Measurements from ENCODE around the gene MAPKAP1.

MAPKAP1 gene

DNA sequence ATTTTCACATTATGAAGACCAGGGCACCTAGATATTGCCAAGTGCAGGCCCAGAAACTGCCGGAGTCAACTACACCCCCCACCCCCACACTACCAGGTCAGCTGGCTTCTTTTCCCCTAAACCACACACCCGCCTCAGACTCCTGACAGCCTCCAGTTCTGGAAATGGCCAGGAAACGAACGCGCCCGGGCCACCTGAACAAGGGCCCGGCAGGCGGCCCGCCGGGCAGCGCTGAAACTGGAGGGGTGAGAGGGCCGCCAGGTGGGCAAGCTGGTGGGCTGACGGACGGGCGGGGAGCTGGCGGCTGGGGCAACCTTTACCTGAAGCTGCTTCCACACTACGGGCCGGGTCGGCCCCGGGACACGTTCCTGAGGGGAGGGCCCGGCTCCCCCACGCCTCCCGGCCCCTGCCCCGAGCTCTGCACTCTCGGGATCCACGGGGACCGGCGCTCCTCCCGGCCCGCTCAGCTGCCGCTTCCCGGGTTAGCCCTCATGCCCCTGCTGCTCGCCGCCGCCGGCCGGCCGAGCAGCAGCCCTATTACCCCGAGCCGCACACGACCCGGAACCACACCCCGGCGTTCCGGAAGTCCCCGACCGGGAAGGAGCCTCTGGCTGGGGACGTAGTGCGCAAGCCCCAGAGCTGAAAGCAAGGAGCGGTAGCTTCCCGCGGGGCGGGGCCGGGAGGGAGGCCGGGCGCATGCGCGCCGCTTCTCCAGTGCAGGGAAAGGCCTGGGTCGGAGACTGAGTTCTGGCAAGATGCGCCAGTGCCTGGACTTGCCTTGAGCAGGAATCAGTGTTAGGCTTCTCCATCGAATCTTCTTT is at the start of gene MAPKAP1:
TSS of gene MAPKAP1 (minus strand) at position 558 of the 821 bp plus-strand sequence. CDS start 34,634 bp downstream, outside the sequence.
- DNase-seq (ENCODE audit: low read depth in 2 of 2), result peak; percentile 87 to 91

DNA sequence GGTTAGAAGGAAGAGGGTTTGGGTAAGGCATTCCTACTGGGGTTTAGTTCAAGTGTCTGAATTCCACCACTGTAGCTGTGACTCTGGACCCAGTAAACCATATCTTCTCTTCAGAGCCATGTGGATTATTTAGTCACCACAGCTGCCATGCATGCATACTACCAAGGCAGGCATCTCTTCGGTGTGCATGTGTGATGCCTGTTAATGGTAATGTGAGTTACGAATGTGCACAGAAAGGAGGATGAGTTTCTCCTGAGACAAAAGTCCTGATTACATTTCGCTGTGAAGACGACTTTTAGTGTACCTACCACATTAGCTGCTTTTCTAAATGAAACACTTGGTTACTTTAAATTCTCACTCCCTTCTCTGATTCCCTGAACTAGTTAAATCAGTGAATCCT is 49.5 kb upstream of the MAPKAP1 start:
- no peak for DNase-seq (ENCODE audit: low read depth in 2 of 2)

DNA sequence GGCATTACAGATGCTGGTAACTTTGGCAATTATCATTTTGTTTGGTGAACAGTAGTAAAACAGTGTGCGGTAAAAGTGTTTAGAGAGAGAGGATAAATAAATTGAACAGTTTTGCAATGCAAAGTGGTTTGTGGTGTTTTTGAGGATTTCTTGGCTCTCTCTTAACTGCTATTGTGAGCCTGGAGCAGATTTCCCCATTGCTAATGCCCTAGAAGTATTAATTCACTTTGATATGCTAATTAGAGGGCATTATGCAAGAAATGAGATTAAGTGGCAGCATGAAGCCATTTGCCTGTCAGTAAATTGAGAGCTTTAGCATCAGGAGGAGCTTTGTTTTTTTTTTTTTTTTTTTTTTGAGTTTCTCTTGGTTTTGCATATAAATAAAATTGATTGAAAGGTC is 48.3 kb upstream of the MAPKAP1 start:
- DNase-seq (ENCODE audit: low read depth in 2 of 2), result no peak

DNA sequence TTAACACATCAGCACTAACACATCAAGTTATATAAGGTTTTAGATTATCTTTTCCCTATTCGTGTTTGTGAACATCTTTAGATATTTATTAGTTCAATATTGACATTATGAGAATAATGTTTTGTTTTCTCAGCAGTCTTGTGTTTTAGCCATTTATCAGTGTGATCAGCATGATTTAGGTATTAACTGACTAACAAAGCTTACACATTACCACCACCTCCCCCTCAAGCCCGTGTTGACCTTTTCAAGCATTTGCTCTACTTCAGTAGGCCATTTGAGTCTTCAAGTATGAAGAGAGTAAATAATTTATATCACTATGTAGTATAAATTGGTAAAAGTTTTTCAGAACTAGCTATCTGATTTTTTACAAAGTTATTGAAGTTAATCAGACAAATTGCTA is 47.1 kb upstream of the MAPKAP1 start:
- DNase-seq (ENCODE audit: low read depth in 2 of 2), result no peak

DNA sequence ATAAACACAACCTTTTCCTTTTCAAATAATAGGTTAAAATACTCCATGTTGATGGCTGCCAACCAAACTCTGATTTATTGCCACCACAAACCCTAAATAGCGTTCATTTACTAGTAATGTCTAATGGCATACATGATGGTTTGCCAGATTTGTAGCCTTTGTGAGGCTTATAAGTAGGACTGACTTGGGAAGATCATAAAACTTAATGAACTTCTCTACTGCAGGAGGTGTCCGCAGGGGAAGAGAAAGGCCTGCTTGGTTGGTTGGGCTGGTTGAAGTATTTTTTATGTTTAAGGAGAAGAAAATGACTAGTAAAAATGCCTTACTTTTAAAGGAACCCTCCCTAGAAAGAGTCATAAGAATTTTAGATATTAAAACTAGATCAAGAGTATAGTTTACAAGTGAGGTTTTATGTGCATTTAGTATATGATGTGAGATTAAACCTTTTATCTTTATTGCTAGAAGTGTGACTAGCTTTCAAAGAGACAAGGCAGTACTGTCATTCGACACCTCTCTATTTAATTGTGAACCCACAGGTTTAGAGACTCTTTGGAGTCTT is 45.1 kb upstream of the MAPKAP1 start:
- no peak for DNase-seq (ENCODE audit: low read depth in 2 of 2)

DNA sequence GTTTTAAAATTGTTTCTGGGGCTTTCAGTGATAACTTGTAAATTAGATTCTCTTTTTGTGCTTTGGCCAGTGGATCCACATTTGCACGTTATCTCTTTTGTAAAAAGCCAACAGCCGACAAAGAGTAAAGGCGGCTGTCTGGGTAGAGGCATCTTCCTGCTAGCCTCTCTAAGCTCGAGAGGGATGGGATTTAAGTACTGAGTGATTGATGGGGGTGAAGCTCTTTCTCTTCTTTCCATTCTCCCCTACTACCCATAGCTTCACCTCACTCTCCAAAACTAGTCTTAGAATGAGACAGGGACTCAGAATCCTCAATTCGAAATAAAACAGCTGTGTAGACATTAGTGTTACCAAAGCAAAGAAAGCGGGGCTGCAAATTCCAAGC is 43.6 kb upstream of the MAPKAP1 start:
- DNase-seq (ENCODE audit: low read depth in 2 of 2), result no peak

DNA sequence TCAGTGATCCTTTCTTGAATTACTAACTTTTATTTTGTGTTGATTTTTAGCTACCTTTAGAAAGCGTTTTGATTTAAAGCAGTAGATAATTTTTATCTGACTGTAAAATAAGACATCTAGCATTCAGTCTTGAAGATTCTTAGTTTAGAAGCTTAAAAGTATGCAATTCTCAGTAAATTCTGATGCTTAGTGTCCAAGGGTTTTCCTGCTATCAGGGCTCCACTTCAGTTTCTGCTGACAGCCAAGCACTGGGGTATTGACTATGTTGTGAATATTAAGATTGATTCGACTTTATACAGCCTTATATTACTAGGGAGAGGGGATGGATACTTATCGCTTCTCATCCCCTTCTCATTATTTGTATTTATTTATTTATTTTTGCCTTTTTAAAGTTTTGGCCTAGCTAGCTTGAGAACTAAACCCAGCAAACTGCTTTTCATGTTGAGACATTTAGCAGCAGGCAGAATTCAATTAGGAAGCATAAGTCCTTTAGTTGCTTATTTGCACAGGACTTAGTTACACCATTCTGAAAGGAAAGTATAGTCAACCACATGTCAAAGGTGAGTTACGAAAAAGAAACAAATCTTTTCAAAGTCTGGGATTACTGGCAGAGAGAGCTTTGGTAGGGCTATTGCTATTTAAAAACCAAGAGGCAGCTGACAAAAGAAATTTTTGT is 43.1 kb upstream of the MAPKAP1 start:
- no peak for DNase-seq (ENCODE audit: low read depth in 2 of 2)

DNA sequence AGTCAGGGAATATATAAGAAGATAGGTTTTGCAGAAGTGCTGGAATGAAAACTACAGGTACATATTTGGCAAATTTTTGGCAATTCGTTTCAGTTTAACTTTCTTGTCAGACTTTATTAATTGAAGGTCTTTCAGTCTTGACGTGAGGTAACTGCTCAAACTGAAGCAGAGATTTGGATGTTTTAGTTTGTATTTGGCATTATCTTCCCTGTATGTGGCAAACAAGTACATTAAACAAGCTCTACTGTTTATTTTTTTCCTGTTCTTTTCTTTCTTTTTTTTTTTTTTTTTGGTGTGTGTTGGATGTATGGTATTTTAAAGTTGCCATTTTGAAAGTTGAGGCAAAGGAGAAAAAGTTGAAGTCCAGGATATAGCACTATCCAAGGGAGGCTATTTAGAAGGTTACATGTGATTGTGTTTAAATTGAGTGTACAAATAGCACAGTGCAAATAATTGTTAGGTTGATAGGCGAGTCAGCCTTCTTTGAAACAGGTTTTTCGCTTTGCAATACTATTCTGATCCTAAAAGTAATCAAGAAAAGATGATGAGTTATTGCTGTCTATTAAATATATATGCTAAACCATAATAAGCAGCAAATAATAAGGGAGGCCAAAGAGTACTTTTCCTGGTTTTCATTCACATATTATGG is 42.4 kb upstream of the MAPKAP1 start:
- no peak for DNase-seq (ENCODE audit: low read depth in 2 of 2)

DNA sequence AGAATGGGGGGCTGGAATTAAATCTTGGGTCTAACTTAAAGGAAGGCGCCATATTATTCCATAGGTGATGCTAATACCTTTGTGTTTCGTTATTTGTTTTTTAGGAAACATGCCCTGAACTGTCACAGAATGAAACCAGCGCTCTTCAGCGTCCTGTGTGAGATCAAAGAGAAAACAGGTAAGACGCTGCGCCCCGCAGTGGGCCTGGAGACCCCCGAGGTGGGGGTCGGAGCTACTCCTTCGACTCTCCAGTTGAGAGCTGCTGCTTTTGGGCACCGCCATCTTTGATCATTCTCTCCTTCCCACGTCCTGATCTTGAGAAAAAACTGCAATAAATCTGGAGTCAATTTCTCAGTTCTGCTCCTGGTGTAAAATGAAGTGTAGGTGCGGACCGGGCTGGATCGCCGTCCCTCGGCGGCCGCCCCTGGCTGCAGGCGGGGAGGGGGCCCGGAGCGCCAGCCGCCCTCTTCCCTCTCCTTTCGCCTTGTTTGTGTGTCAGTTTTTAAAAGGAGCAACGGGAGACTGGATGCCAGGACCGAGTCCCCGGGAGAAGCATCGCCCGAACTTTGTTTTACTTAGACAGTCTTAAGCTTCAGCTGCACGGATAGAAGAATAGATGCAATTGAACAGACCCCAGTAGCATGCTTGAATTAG is 41.6 kb upstream of the MAPKAP1 start:
- no peak for DNase-seq (ENCODE audit: low read depth in 2 of 2)

DNA sequence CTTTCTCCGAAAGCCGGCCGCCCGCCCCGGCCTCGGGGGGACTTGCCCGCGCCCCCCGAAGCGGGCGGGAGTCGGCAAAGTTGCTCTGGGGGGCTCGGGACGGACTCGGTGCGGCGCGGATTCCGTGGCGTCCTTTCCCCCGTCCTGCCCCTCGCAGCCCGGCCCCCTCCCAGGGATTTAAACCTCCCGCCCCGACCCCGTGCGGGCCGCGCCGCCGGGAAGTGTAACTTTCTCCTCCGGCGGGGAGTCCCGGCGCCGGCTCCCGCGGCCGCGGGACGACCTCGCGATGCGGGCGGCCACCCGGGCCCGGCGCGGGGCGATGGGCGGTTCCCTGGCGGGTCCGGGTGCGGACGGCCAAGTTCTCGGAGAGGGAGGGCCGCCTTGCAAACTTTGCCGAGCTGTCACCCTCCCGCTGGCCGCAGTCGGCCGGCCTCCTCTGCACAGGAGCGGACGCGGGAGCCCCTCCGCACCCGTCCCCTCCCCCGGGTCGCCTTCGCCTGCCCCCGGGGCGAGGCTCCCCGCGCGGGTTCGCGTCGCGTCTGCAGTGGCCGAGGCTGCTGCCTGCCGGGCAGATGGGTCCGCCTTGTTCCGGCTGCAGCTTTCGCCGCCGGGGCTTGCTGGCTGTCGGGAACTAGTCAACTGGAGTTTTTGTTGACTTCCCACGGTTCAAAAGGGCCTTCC is 40.9 kb upstream of the MAPKAP1 start:
- DNase-seq (ENCODE audit: low read depth in 2 of 2), result peak in 1 of 2 donors; percentile 2

DNA sequence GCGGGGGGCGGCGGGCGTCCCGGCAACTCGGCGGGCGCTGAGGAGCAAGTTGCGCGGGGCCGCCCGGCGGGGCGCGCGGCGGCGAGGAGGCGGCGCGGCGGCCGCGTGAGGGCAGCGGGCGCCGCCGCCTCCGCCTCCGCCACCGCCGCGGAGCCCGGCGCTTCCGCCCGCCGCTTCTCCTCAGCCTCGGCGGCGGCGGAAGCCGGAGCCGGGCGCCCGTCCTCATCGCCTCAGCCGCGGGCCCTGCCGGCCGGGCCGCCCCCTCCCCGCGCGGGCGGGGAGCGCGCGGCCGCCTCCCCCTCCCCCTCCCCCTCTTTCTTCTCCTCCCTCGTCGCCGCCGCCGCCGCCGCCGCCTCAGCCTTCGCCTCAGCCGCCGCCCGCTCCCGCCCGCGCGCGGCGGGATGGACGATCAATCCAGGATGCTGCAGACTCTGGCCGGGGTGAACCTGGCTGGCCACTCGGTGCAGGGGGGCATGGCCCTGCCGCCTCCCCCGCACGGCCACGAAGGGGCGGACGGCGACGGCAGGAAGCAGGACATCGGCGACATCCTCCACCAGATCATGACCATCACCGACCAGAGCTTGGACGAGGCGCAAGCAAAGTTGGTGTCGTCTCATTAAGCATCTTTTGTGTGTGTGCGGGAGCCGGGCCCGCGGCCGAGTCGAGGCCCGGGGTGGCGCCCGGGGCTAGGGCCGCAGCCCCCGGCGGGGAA is 40.2 kb upstream of the MAPKAP1 start, which contains the start of gene PBX3:
TSS of gene PBX3 (plus strand) at position 321 of the 712 bp plus-strand sequence.
- peak in 1 of 2 donors; percentile 9 for DNase-seq (ENCODE audit: low read depth in 2 of 2)

DNA sequence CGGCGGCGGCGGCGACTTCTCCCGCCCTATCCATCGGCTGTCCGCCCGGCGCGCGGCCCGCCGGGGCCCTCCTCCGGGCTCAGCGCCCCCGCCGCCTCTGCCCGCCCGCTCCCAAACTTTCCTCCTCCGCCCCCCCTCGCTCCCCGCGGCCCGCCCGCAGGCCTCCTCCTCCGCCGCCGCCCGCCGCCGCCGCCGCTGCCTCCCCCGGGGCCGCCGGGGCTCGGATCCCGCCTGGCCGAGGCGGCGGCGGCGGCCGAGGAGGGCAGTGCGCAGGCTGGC is 39.7 kb upstream of the MAPKAP1 start:
- DNase-seq (ENCODE audit: low read depth in 2 of 2), result no peak

DNA sequence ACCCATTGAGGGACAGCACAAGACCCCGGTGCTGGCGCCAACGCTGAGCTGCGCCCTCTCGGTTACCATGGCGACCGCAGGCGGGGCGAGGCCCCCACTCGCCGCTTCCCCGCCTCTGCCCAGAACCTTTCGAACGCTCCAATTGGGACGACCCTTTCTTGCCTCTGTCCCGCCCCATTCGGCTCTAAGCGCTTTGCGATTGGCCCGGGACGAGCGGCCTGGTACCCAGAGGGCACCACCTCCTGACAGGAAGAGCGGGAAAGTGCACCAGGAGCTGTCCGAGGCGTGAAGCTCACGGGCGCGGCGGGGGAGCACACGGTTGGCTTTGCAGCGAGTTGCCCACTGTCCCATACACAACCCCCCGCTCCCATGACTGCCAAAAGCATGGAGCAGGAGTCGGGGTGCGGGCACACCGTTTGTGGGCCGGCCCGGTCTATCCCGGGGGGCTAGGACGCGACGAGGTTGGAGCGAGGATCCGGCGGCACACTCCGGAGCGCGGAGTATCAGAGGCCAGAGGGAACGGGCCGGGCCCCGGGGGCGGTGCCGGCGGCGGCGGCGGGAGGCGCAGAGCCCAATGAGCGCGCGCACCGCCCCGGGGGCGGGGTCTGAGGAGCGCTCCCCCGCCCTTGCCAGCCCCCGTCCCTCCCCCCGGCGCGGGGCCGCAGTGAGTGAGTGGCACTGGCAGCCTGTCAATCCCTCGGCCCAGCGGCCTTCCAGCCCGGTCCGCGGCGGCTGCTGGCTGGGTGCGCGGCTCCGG is 39.2 kb upstream of the MAPKAP1 start:
- DNase-seq (ENCODE audit: low read depth in 2 of 2), result peak; percentile 80 to 88

DNA sequence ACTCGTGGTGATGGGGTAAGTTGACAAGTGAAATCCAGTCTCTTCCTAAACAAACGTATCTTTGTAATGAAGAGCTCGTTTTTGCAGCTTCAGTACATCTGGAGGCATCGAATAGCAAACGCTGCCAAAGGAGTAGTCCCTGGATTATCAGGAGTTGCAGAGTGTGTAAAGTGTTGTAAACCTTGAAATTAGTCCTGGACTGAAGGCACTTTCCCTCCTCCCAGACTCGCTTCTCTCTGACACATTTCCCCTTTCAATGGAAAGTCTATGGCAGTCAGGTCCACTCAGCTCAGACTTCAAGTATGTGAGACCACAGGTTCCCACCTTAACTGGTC is 38.6 kb upstream of the MAPKAP1 start:
- DNase-seq (ENCODE audit: low read depth in 2 of 2), result no peak

DNA sequence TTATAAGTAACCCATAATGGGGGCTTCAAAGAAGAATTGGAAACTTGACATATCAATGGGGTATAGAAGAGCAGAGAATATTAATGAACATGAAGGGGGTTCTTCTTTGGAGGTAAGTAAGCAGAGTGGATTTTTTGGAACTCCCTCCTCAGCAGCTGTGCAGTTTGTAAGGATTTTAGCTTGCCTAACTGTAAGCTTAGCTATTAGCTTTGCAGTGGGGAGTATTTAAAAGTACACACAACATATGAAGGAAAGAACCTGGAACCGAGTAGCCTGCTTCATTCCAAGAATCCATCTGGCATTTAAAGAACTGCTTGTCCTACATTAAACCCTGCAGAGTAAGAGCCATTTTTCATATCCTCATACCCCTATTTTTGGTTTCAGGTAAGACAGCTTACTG is 38.0 kb upstream of the MAPKAP1 start:
- no peak for DNase-seq (ENCODE audit: low read depth in 2 of 2)

DNA sequence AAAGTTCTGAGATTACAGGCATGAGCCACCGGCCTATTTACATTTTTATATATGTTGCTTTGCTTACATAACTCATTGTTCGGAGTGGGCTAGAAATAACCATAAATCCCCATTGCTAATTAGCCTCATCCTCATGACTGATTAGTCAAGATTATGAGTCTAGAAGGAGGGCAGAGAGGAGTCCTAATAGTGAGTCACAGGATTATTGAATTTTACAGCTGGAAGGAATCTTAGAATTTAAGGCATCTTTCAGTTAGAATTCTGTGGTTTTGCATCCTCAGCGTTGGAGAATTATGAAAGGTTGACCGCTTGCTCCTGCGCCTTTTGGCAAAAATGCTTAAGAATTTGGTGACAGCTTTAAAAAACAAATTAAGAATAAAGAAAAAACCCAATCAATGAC is 37.6 kb upstream of the MAPKAP1 start:
- no peak for DNase-seq (ENCODE audit: low read depth in 2 of 2)

DNA sequence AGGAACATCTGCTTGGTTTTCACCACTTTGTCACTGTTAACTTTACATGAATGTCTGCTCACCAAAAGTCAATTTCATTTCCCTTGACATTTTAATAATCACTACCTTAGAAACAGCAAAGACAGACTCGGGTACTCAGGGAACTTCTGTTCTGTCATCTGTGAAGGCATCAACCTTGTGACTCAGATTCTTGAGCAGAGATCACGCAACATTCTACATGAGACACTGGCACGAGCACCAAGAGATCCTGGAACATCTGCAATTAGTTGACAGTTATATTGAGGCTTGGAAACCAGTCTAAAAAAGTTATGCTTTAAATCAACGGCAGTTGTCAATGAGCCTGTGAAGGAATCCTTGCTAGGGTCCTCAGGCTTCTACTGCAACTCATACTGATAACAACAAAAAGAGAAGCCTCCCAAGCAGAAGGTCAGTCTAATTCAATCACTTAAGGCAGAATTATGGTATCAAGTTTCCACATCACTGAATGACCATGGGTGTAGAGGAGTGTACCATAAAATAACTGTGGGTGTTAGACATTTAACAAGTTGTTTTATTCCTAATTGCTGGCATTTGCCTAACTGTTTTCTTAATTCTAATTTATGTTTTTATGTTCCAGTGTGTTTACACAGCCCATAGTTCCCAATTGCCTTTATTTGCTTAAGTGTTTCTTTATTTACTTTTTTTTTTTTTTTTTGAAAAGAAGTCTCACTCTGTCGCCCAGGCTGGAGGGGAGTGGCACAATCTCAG is 36.8 kb upstream of the MAPKAP1 start:
- no peak for DNase-seq (ENCODE audit: low read depth in 2 of 2)

DNA sequence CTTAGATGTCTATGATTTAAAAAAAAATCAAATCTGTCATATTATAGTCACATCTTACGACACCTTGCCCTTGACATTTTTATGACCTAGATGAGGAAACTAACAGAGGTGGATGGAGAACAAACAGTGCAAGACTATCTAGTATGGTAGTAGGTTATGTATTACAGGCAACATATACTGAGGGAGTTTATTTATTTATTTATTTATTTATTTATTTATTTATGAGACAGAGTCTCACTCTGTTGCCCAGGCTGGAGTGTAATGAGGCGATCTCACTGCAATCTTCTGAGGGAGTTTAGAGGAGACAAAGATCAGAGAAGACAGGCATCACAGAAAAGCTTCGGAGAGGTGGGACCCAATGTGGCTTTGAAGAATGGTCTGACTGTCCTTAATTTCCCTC is 35.6 kb upstream of the MAPKAP1 start:
- DNase-seq (ENCODE audit: low read depth in 2 of 2), result no peak

DNA sequence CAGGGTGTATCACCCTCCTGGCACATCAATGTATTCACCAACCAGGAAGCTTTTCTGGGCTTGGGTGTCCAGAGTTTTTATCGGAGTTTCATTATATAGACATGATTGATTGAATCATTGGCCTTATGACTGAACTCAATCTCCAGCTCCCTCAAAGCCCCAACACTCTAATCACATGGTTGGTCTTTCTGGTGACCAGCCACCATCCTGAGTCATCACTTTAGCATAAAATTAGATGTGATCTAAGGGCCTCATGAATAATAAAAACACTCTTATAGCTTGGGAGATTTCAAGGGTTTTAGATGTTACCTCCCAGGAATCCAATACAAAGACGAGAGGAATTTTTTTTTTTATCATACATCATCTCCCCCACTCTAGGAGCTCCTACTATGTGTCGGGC is 32.4 kb upstream of the MAPKAP1 start:
- no peak for DNase-seq (ENCODE audit: low read depth in 2 of 2)

DNA sequence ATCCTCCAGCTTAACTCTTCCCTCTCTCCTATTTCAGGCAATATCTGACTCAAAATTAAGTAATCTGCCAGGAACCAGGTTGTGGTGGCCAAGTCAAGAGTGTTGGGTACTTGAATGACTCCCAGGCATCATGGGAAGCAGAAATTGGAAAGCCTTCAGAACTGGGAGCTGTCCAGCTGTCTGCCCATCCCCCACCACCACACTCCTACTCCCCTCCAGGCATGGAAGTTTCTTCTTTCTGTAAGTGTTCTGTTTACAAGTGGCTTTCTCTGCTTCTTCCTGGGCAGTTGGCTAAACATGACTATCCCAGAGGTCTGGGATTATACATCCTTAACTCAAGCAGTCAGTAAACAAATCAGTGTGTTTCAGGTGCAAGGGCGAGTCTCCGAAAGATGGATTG is 25.6 kb upstream of the MAPKAP1 start:
- DNase-seq (ENCODE audit: low read depth in 2 of 2), result no peak

Data from stimulated activated CD8-positive, alpha-beta memory T cell treated with anti-CD3 and anti-CD28 coated beads, Interleukin-2, amount 100 ng/mL, for 1 hour (primary cell).